PC-9 (cell line): ENCODE measurements around the gene NLRX1. TPM values are rescaled to one million over a fixed set of nuclear protein-coding genes. Genes with fewer than 3 reads are reported as not detected.
"Not testable (repeated sequence)": the region's sequence is repeated elsewhere in the genome, so short reads cannot be mapped to it uniquely, and the experiment has no call there.

Source experiments
- BruUV-seq: library from RNA; stranded (reverse); fragments of 400-500 nt; replicated peaks from 2 replicates; lab custom pipeline; 2021; lab: Mats Ljungman, UMichigan
- CTCF ChIA-PET: fragments of 300-600 bp; sonication (Branson Sonifier 250); formaldehyde crosslinking; loops from one replicate; lab custom pipeline; 2022; ENCODE audit warnings: antibody characterized with exemption; lab: Charles Lee
- POLR2A ChIA-PET: fragments of 300-600 bp; sonication (Branson Sonifier 250); formaldehyde crosslinking; loops from one replicate; lab custom pipeline; 2022; ENCODE audit warnings: antibody characterized with exemption; ENCODE audit not compliant: unreplicated experiment; lab: Charles Lee
- DNase-seq, 2 experiments: peaks; one replicate each; pipeline versions ENCODE4 v3.0.0 to v3.0.0-alpha.2; 2015 to 2022; ENCODE audit warnings: mixed read lengths in 1 of 2
- H2AFZ ChIP-seq: fragments of 200-600 bp; sonication (generic); 2 replicates; pipeline ENCODE4 v1.8.1; 2017; ENCODE audit warnings: antibody characterized with exemption
- H3F3A ChIP-seq: fragments of 200-600 bp; sonication (generic); 2 replicates; pipeline ENCODE4 v1.8.1; 2017; ENCODE audit warnings: antibody characterized with exemption, mild to moderate bottlenecking, low read depth; ENCODE audit not compliant: insufficient read depth
- H3K27ac ChIP-seq: fragments of 200-600 bp; sonication (generic); 2 replicates; pipeline ENCODE4 v1.6.1; 2016; ENCODE audit warnings: mixed run types
- H3K27me3 ChIP-seq: fragments of 200-600 bp; sonication (generic); 2 replicates; pipeline ENCODE4 v1.6.1; 2016; ENCODE audit warnings: low read depth, mixed run types; ENCODE audit not compliant: insufficient read depth
- H3K36me3 ChIP-seq: fragments of 200-600 bp; sonication (generic); 2 replicates; pipeline ENCODE4 v1.6.1; 2016; ENCODE audit warnings: low read depth, mixed run types
- H3K4me1 ChIP-seq: fragments of 200-600 bp; sonication (generic); replicated peaks from 2 replicates; pipeline ENCODE4 v1.6.1; 2016; ENCODE audit warnings: mixed run types; ENCODE audit not compliant: insufficient read depth
- H3K4me2 ChIP-seq: fragments of 200-600 bp; sonication (generic); 2 replicates; pipeline ENCODE4 v1.6.1; 2017; ENCODE audit warnings: mixed run types
- H3K4me3 ChIP-seq: fragments of 200-600 bp; sonication (generic); 2 replicates; pipeline ENCODE4 v1.6.1; 2016; ENCODE audit warnings: mixed run types
- H3K79me2 ChIP-seq: fragments of 200-600 bp; sonication (generic); 2 replicates; pipeline ENCODE4 v1.6.1; 2017; ENCODE audit warnings: low read depth, mixed run types
- H3K9me2 ChIP-seq: fragments of 200-600 bp; sonication (generic); 2 replicates; pipeline ENCODE4 v1.8.1; 2017; ENCODE audit warnings: mild to moderate bottlenecking; ENCODE audit not compliant: insufficient read depth
- H3K9me3 ChIP-seq: fragments of 200-600 bp; sonication (generic); 2 replicates; pipeline ENCODE4 v1.8.1; 2016; ENCODE audit warnings: low read depth; ENCODE audit not compliant: insufficient read depth
- H4K20me1 ChIP-seq: fragments of 200-600 bp; sonication (generic); 2 replicates; pipeline ENCODE4 v1.8.1; 2017; ENCODE audit not compliant: insufficient read depth
- EZH2 ChIP-seq: fragments of 200-600 bp; sonication (generic); IDR thresholded peaks from 2 replicates; pipeline ENCODE4 v1.8.0; 2017; ENCODE audit warnings: antibody characterized with exemption, low read depth
- intact Hi-C: fragments of 100-400 bp; cut with micrococcal nuclease; formaldehyde crosslinking; loops from one replicate; pipeline ENCODE4 v1.10.0; 2022; ENCODE audit not compliant: unreplicated experiment
- total RNA-seq: library from RNA; stranded (reverse); gene quantifications from 2 replicates; pipeline ENCODE4 v1.2.3, GENCODE V29; 2021
- TF ChIP-seq, protein P1 (sequence below): fragments of 200-600 bp; sonication (generic); conservative IDR thresholded peaks from 2 replicates; pipeline ENCODE4 v1.6.1; 2017; ENCODE audit warnings: mixed run types, antibody characterized with exemption, mild to moderate bottlenecking, moderate library complexity

NLRX1 gene
- total RNA-seq, 1 experiment from 2014 or later: 18.4 TPM

DNA sequence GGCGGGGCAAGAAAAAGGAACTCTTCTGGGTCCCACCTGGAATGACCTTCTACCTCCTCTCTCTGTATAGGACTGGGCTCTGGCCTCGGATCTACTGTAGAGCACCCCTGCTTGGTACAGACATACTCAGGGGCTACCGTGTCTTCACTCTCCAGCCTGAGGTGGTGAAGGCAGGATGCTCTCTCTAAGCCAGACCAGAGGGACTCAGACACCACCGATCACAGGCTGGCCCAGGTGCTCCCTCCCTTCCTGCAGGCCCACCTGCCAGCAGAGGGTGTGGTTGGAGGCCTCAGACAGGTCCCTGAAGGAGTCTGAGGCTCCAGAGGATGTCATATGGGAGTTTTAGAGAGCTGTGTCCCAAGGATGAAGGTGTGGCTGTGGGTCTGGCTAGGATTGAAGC, 20.9 kb downstream of the NLRX1 start:
- Histone ChIP-seq H3K4me3 (no peak overlapping the region), H2AFZ (no peak overlapping the region)
- CTCF ChIA-PET: no interaction called here

GRCh38 chr11:119190531-119190930, 22.0 kb downstream of the NLRX1 start:
- Histone ChIP-seq H3K27me3 (no peaks in the 10 kb centered on the region), H4K20me1 (no peaks in the 10 kb centered on the region), H3K27ac (no peak overlapping the region), H3K79me2 (no peaks in the 10 kb centered on the region), H3K4me2 (no peak overlapping the region), H2AFZ (no peak overlapping the region), H3K4me3 (no peak overlapping the region), H3K9me2 (no peaks in the 10 kb centered on the region), H3F3A (peaks cover 10% of the 10 kb centered on the region; the same call in 1 of the 2 replicates), H3K4me1 (peaks cover 41% of the 10 kb centered on the region), H3K36me3 (no peaks in the 10 kb centered on the region), H3K9me3 (no peaks in the 10 kb centered on the region; the same call in 1 of the 2 replicates)
- no TSS peak for BruUV-seq
- no peak for DNase-seq
- ChIA-PET POLR2A (no interaction called here), CTCF (no interaction called here)
- intact Hi-C loops: no loop called here
- TF ChIP-seq EZH2: no peak
- TF ChIP-seq, protein P1, sequence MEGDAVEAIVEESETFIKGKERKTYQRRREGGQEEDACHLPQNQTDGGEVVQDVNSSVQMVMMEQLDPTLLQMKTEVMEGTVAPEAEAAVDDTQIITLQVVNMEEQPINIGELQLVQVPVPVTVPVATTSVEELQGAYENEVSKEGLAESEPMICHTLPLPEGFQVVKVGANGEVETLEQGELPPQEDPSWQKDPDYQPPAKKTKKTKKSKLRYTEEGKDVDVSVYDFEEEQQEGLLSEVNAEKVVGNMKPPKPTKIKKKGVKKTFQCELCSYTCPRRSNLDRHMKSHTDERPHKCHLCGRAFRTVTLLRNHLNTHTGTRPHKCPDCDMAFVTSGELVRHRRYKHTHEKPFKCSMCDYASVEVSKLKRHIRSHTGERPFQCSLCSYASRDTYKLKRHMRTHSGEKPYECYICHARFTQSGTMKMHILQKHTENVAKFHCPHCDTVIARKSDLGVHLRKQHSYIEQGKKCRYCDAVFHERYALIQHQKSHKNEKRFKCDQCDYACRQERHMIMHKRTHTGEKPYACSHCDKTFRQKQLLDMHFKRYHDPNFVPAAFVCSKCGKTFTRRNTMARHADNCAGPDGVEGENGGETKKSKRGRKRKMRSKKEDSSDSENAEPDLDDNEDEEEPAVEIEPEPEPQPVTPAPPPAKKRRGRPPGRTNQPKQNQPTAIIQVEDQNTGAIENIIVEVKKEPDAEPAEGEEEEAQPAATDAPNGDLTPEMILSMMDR: no peak

More for the DNA sequence above, 20.9 kb downstream of the NLRX1 start:
- H3K27me3 ChIP-seq: no peaks in the 10 kb centered on the region
- H3F3A ChIP-seq: peaks cover 10% of the 10 kb centered on the region; the same call in 1 of the 2 replicates
- intact Hi-C loops: no loop called here
- no peak overlapping the region for H3K27ac ChIP-seq
- POLR2A ChIA-PET: no interaction called here
- no TSS peak for BruUV-seq
- H3K79me2 ChIP-seq: no peaks in the 10 kb centered on the region
- TF ChIP-seq, protein P1: no peak
- no peak for TF ChIP-seq EZH2
- H3K9me3 ChIP-seq: no peaks in the 10 kb centered on the region; the same call in 1 of the 2 replicates
- H3K9me2 ChIP-seq: no peaks in the 10 kb centered on the region
- peak overlapping the region; percentile 22 for H3K4me2 ChIP-seq
- H3K4me1 ChIP-seq: peaks cover 44% of the 10 kb centered on the region
- H3K36me3 ChIP-seq: no peaks in the 10 kb centered on the region
- no peak for DNase-seq
- H4K20me1 ChIP-seq: no peaks in the 10 kb centered on the region

- H3K4me2 ChIP-seq, H3K4me3 ChIP-seq, H3K9me2 ChIP-seq, BruUV-seq, H2AFZ ChIP-seq, POLR2A ChIA-PET, H3K9me3 ChIP-seq, intact Hi-C loops, H3K36me3 ChIP-seq, H3K27ac ChIP-seq, H3K27me3 ChIP-seq, H4K20me1 ChIP-seq, H3K79me2 ChIP-seq: not testable (repeated sequence)
- Histone ChIP-seq H3K4me1 (peaks cover 42% of the 10 kb centered on the region), H3F3A (peaks cover 11% of the 10 kb centered on the region; the same call in 1 of the 2 replicates)
- CTCF ChIA-PET: interaction anchor here (0.6 kb wide), 1 partner anchor 508 kb away, joined by 7 read pairs; no protein-coding TSS in a partner anchor
- DNase-seq: peak in 1 of 2 experiments; percentile 67
Observed at GRCh38 chr11:119191265-119191664, 22.7 kb downstream of the NLRX1 start.

DNA sequence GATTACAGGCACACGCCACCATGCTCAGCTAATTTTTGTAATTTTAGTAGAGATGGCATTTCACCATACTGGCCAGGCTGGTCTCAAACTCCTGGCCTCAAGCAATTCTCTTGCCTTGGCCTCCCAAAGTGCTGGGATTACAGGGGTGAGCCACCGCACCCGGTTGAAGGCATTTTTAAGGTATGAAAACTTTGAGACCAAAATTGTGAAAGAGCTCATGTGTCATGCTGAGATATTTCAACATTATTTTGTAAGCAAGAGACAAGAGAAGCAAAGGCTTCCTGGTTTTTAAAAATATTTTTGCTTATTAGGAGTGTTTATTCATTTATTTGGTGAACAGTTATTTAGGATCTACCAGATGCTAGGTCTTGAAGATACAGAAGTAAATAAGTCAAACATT, 23.6 kb downstream of the NLRX1 start:
- Histone ChIP-seq H3K4me1 (peaks cover 47% of the 10 kb centered on the region), H2AFZ (no peak overlapping the region), H3K4me3 (no peak overlapping the region), H3K27ac (no peak overlapping the region), H3F3A (peaks cover 16% of the 10 kb centered on the region; the same call in 1 of the 2 replicates), H3K79me2 (no peaks in the 10 kb centered on the region), H3K9me3 (no peaks in the 10 kb centered on the region; the same call in 1 of the 2 replicates), H3K9me2 (no peaks in the 10 kb centered on the region), H4K20me1 (no peaks in the 10 kb centered on the region), H3K4me2 (no peak overlapping the region), H3K27me3 (no peaks in the 10 kb centered on the region), H3K36me3 (no peaks in the 10 kb centered on the region)
- ChIA-PET POLR2A (interaction anchor here (0.7 kb wide), 1 partner anchor 58 kb away, joined by 29 read pairs; no protein-coding TSS in a partner anchor), CTCF (interaction anchor here (0.6 kb wide), 1 partner anchor 1113 kb away, joined by 6 read pairs; no protein-coding TSS in a partner anchor)
- TF ChIP-seq EZH2: no peak
- TF ChIP-seq, protein P1: no peak
- BruUV-seq: no TSS peak
- intact Hi-C loops: no loop called here
- DNase-seq: peak in 1 of 2 experiments; percentile 65
